ENCODE data around the gene YIPF6.
"Not testable (repeated sequence)": the region's sequence is repeated elsewhere in the genome, so short reads cannot be mapped to it uniquely, and the experiment has no call there.

The YIPF6 gene

DNA sequence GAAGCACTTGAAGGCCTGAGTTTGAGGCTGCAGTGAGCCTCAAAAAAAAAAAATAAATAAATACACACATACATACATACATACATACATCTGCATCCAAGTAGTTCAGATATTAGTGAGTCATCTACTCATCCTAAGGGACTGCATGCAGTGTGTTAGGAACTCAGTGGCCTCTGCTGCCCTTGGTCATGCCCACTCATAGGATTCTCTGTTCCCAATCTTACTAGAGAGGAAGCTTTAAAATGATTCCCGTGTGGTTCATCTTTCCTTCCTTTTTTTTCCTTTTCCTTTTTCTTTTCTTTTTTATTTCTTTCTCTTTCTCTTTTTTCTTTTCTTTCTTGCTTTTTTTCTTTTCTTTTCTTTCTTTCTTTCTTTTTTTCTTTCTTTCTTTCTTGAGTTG is 10.9 kb upstream of the YIPF6 start:
- DNase-seq (ENCODE audit: low read depth) = no peak
- TF ChIP-seq, protein P1, sequence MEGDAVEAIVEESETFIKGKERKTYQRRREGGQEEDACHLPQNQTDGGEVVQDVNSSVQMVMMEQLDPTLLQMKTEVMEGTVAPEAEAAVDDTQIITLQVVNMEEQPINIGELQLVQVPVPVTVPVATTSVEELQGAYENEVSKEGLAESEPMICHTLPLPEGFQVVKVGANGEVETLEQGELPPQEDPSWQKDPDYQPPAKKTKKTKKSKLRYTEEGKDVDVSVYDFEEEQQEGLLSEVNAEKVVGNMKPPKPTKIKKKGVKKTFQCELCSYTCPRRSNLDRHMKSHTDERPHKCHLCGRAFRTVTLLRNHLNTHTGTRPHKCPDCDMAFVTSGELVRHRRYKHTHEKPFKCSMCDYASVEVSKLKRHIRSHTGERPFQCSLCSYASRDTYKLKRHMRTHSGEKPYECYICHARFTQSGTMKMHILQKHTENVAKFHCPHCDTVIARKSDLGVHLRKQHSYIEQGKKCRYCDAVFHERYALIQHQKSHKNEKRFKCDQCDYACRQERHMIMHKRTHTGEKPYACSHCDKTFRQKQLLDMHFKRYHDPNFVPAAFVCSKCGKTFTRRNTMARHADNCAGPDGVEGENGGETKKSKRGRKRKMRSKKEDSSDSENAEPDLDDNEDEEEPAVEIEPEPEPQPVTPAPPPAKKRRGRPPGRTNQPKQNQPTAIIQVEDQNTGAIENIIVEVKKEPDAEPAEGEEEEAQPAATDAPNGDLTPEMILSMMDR (IDR thresholded peaks at IDR 0.05; ENCODE audit: low read depth, low read length, missing control alignments) = no peak
- H3K4me3 ChIP-seq (ENCODE audit: low read depth, low read length) = no peak overlapping the region
- in situ Hi-C loops (cut with HindIII; ENCODE audit: low sequenced_read_pairs) = no loop called here

DNA sequence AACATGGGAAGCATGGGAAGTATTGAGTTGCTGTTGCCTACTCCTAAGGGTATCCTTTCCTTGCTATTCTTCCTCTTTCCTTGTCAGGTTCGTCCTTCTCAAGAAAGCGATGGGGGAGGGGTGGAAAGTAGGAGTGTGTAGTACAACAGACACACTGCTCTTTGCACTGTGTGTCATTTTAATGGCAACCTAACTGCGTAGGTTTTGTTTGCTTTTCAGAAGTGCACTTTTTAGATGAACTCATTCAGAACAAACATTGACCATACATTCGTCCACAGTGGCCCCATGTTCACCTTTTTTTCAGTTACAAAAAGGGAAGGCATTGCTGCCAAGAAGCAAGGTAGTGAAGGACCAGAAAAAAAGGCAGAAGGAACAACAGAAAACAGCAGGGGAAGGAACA is 10.2 kb upstream of the YIPF6 start:
- in situ Hi-C loops (cut with HindIII; ENCODE audit: low sequenced_read_pairs) = no loop called here
- H3K4me3 ChIP-seq (ENCODE audit: low read depth, low read length) = no peak overlapping the region
- no peak for DNase-seq (ENCODE audit: low read depth)
- TF ChIP-seq, protein P1 (IDR thresholded peaks at IDR 0.05; ENCODE audit: low read depth, low read length, missing control alignments) = no peak

DNA sequence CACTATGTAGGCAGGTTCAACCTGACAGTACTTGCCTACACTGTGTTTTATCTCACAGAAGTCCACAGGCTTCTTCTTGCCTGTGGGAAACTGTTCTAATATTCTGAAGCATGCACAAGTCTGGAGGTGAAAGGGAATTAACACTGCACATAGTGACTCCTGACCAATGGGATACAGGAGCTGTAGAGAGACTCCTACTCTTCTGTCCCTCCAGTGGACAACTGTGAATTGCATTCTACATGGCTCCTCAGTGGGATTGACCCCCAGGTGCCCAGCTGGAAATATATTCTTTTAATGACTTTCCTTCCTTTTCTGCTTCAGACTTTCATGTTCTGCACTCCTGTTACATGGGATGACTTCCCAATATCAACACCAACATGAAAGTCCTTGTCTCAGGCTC is 8.2 kb upstream of the YIPF6 start:
- in situ Hi-C loops (cut with HindIII; ENCODE audit: low sequenced_read_pairs) = no loop called here
- DNase-seq (ENCODE audit: low read depth) = no peak
- TF ChIP-seq, protein P1 (IDR thresholded peaks at IDR 0.05; ENCODE audit: low read depth, low read length, missing control alignments) = peak; percentile 59
- H3K4me3 ChIP-seq (ENCODE audit: low read depth, low read length) = no peak overlapping the region

DNA sequence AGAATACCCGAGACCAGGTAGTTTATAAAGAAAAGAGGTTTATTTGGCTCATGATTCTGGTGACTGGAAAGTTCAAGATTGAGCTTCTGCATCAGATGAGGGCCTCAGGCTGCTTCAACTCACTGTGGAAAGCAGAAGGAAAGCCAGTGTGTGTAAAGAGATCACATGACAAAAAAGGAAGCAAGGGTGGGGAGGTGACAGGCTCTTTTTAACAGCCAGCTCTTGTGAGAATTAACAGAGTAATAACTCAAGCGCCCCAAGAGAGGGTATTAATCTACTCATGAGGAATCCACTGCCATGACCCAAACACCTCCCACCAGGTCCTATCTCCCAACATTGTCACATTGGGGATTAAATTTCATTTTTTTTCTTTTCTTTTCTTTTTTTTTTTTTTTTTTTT is 6.3 kb upstream of the YIPF6 start:
- TF ChIP-seq, protein P1 (IDR thresholded peaks at IDR 0.05; ENCODE audit: low read depth, low read length, missing control alignments) = no peak
- H3K4me3 ChIP-seq (ENCODE audit: low read depth, low read length) = no peak overlapping the region
- in situ Hi-C loops (cut with HindIII; ENCODE audit: low sequenced_read_pairs) = no loop called here
- DNase-seq (ENCODE audit: low read depth) = no peak

DNA sequence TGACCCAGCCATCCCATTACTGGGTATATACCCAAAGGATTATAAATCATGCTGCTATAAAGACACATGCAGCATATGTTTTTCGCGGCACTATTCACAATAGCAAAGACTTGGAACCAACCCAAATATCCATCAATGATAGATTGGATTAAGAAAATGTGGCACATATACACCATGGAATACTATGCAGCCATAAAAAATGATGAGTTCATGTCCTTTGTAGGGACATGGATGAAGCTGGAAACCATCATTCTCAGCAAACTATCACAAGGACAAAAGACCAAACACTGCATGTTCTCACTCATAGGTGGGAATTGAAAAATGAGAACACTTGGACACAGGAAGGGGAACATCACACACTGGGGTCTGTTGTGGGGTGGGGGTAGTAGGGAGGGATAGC is 5.1 kb upstream of the YIPF6 start:
- in situ Hi-C loops (cut with HindIII; ENCODE audit: low sequenced_read_pairs) = not testable (repeated sequence)

DNA sequence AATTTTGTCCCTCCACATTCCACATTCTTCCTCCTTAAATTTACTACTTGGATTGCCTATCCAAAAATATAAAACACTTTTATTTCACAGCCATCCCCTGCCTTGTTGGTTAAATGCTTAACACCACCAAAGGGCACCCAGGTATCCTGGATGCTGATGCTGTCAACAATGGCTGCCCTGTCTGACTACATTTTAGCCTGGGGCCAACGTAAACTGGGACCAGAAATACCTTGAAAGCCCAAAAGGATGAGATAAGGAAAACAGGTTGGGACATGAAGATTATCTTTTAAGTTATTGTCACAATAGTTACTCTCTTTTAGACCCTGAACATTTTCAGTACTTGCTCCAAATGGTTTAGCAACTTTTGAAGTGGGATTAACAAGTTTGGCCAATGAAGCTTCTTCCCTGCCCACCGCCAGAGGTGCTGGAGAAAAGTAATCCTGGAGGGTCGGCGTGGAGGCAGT is 775 bp upstream of the YIPF6 start:
- DNase-seq (ENCODE audit: low read depth) = no peak
- in situ Hi-C loops (cut with HindIII; ENCODE audit: low sequenced_read_pairs) = no loop called here
- TF ChIP-seq, protein P1 (IDR thresholded peaks at IDR 0.05; ENCODE audit: low read depth, low read length, missing control alignments) = peak; percentile 10
- H3K4me3 ChIP-seq (ENCODE audit: low read depth, low read length) = peak overlapping the region; percentile 52

More for the DNA sequence above, 5.1 kb upstream of the YIPF6 start:
- H3K4me3 ChIP-seq (ENCODE audit: low read depth, low read length); DNase-seq (ENCODE audit: low read depth): not testable (repeated sequence)

DNA sequence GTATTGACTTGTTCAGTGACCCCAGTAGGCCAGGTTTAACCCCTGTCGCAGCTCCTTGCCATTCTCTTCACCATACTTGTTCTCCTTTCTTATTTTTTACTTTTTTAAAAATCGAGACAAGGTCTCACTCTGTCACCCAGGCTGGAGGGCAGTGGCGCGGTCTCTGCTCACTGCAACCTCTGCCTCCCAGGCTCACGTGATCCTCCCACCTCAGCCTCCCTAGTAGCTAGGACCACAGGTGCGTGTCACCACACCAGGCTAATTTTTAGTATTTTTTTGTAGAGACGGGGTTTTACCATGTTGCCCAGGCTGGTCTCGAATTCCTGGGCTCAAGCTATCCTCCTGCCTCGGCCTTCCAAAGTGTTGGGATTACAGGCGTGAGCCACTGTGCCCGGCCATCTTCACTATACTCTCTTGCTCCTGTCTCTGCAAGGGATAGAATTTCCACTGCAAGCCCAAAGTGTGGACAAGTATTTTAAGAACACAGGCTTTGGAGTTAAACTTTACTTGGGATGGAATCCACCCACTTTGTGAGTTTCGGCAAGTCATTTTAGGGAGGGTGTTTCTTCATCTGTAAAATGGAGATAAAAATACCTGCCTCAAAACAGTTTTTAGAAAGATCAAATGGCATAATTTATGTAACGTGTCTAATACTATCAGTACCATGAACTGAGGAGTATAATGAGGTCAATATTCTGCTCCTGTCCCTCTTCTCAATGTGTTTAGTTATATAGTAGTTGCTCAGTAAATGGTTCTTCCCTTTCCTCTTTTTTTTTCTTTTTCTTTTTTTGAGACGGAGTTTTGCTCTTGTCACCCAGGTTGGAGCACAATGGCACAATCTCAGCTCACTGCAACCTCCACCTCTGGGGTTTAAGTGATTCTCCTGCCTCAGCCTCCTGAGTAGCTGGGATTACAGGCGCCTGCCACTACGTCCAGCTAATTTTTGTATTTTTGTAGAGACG is 973 bp downstream of the YIPF6 start:
- DNase-seq (ENCODE audit: low read depth) = no peak
- in situ Hi-C loops (cut with HindIII; ENCODE audit: low sequenced_read_pairs) = no loop called here
- TF ChIP-seq, protein P1 (IDR thresholded peaks at IDR 0.05; ENCODE audit: low read depth, low read length, missing control alignments) = no peak
- H3K4me3 ChIP-seq (ENCODE audit: low read depth, low read length) = peak overlapping the region; percentile 52
